Fibroblast of lung (primary cell): Measurements from ENCODE around the gene OR6C1. TPM values are rescaled to one million over a fixed set of nuclear protein-coding genes. Genes with fewer than 3 reads are reported as not detected.

Experiments used
- DNase-seq, 2 donors: peaks; one replicate each; pipeline versions ENCODE4 v3.0.0 to v3.0.0-alpha.2; 2010; ENCODE audit warnings: low read depth in 2 of 2
- H2AFZ ChIP-seq: 2 replicates; pipeline ENCODE4 v1.5.1; 2012; ENCODE audit warnings: low read length, control low read depth, inconsistent platforms
- H3K27ac ChIP-seq: 2 replicates; pipeline ENCODE4 v1.5.1; 2011; ENCODE audit warnings: low read length, control low read depth; ENCODE audit not compliant: insufficient read depth
- H3K27me3 ChIP-seq: 2 replicates; pipeline ENCODE4 v1.5.1; 2011; ENCODE audit warnings: mild to moderate bottlenecking, low read length; ENCODE audit not compliant: control insufficient read depth, insufficient read depth
- H3K36me3 ChIP-seq: 2 replicates; pipeline ENCODE4 v1.5.1; 2011; ENCODE audit warnings: low read length; ENCODE audit not compliant: control insufficient read depth, insufficient read depth
- H3K4me1 ChIP-seq: 2 replicates; pipeline ENCODE4 v1.5.1; 2011; ENCODE audit warnings: low read length; ENCODE audit not compliant: control insufficient read depth, insufficient read depth; ENCODE audit errors: extremely low read depth
- H3K4me2 ChIP-seq: 2 replicates; pipeline ENCODE4 v1.5.1; 2011; ENCODE audit warnings: low read length, control low read depth; ENCODE audit not compliant: insufficient read depth; ENCODE audit errors: extremely low read depth
- H3K4me3 ChIP-seq, 4 experiments: fragments of 200-600 bp in 1 of 4; sonication (generic) in 1 of 4; replicated peaks in 1 of 4; 2 replicates each; pipeline ENCODE4 v1.5.1; 2011 to 2016; ENCODE audit warnings: low read length in 4 of 4, low read depth in 3 of 4, mild to moderate bottlenecking in 3 of 4, control low read depth in 2 of 4, inconsistent platforms in 1 of 4, mixed read lengths in 1 of 4; ENCODE audit not compliant: insufficient read depth in 1 of 4; ENCODE audit errors: control extremely low read depth in 1 of 4
- H3K79me2 ChIP-seq: 2 replicates; pipeline ENCODE4 v1.5.1; 2012; ENCODE audit warnings: mild to moderate bottlenecking, low read length, inconsistent platforms; ENCODE audit not compliant: control insufficient read depth, insufficient read depth
- H3K9ac ChIP-seq: 2 replicates; pipeline ENCODE4 v1.5.1; 2011; ENCODE audit warnings: mild to moderate bottlenecking, low read length, control low read depth; ENCODE audit not compliant: insufficient read depth
- H3K9me3 ChIP-seq: 2 replicates; pipeline ENCODE4 v1.5.1; 2012; ENCODE audit warnings: low read depth, low read length; ENCODE audit not compliant: control insufficient read depth, insufficient read depth
- H4K20me1 ChIP-seq: 2 replicates; pipeline ENCODE4 v1.5.1; 2011; ENCODE audit warnings: low read length; ENCODE audit not compliant: control insufficient read depth, insufficient read depth; ENCODE audit errors: extremely low read depth
- EZH2 ChIP-seq: IDR thresholded peaks from 2 replicates; pipeline ENCODE4 v1.5.1; 2012; ENCODE audit warnings: low read length, control low read depth, mild to moderate bottlenecking; ENCODE audit errors: missing control alignments
- polyA plus RNA-seq, 2 donors: library from polyadenylated mRNA; depleted of rRNA in 1 of 2; stranded (reverse) in 1 of 2; unstranded in 1 of 2; fragments of >200 nt; gene quantifications; 2 replicates each; pipeline ENCODE4 v1.2.1, GENCODE V29; 2011 to 2012; ENCODE audit warnings: missing spikeins in 1 of 2
- total RNA-seq: library from RNA; depleted of rRNA; stranded (reverse); fragments of >200 nt; gene quantifications from 2 replicates; pipeline ENCODE4 v1.2.1, GENCODE V29; 2014
- TF ChIP-seq, protein P1 (sequence below), 2 donors: IDR thresholded peaks in 1 of 2; conservative IDR thresholded peaks in 1 of 2; 1 replicate in 1 of 2; 2 replicates in 1 of 2; pipeline ENCODE4 v1.5.1; 2011 to 2012; ENCODE audit warnings: low read length in 2 of 2, control low read depth in 1 of 2, inconsistent platforms in 1 of 2, low read depth in 1 of 2, mild to moderate bottlenecking in 1 of 2

Gene OR6C1
- total and polyA plus RNA-seq, 2 donors (not counting 1 experiment from before 2014, with no cell fraction given) = not detected

GRCh38 chr12:55362675-55363074 lies 48.5 kb downstream of the OR6C1 start, which contains the start of gene OR6C75:
Gene OR6C75 (plus strand): TSS chr12:55362975. CDS start chr12:55365111, 2,136 bp downstream.
- Histone ChIP-seq H3K27me3 (no peaks in the 10 kb centered on the region), H4K20me1 (no peaks in the 10 kb centered on the region), H3K9me3 (no peaks in the 10 kb centered on the region), H3K4me3 (no peak within 1 kb of the TSS), H3K27ac (no peak within 1 kb of the TSS), H3K36me3 (no peaks in the 10 kb centered on the region), H2AFZ (no peak within 1 kb of the TSS), H3K9ac (no peak within 1 kb of the TSS), H3K4me2 (no peak within 1 kb of the TSS), H3K4me1 (no peaks in the 10 kb centered on the region), H3K79me2 (no peaks in the 10 kb centered on the region)
- no peak for DNase-seq
- no peak for TF ChIP-seq EZH2
- TF ChIP-seq, protein P1, sequence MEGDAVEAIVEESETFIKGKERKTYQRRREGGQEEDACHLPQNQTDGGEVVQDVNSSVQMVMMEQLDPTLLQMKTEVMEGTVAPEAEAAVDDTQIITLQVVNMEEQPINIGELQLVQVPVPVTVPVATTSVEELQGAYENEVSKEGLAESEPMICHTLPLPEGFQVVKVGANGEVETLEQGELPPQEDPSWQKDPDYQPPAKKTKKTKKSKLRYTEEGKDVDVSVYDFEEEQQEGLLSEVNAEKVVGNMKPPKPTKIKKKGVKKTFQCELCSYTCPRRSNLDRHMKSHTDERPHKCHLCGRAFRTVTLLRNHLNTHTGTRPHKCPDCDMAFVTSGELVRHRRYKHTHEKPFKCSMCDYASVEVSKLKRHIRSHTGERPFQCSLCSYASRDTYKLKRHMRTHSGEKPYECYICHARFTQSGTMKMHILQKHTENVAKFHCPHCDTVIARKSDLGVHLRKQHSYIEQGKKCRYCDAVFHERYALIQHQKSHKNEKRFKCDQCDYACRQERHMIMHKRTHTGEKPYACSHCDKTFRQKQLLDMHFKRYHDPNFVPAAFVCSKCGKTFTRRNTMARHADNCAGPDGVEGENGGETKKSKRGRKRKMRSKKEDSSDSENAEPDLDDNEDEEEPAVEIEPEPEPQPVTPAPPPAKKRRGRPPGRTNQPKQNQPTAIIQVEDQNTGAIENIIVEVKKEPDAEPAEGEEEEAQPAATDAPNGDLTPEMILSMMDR (conservative IDR thresholded peaks at IDR 0.05 in 1 of 2, IDR thresholded peaks at IDR 0.05 in 1 of 2; ENCODE audit: low read depth in 1 of 2, low read length in 2 of 2) = no peak

DNA sequence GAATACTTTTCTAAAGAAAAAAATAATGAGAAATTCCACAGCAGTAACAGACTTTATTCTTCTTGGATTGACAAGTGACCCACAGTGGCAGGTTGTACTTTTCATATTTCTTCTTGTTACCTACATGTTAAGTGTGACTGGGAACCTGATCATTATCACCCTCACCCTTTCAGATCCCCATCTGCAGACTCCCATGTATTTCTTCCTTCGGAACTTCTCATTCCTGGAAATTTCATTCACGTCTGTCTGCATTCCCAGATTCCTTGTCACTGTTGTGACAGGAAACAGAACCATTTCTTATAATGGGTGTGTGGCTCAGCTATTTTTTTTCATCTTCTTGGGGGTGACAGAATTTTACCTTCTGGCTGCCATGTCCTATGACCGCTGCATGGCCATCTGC lies 50.9 kb downstream of the OR6C1 start:
- H4K20me1 ChIP-seq = no peaks in the 10 kb centered on the region
- TF ChIP-seq, protein P1 (conservative IDR thresholded peaks at IDR 0.05 in 1 of 2, IDR thresholded peaks at IDR 0.05 in 1 of 2; ENCODE audit: low read depth in 1 of 2, low read length in 2 of 2) = no peak
- TF ChIP-seq EZH2 = no peak

More for the DNA sequence above, 50.9 kb downstream of the OR6C1 start:
- Histone ChIP-seq H3K9me3 (no peaks in the 10 kb centered on the region), H3K36me3 (no peaks in the 10 kb centered on the region), H3K4me3 (no peak overlapping the region), H3K9ac (no peak overlapping the region), H3K79me2 (no peaks in the 10 kb centered on the region), H3K27me3 (no peaks in the 10 kb centered on the region), H3K27ac (no peak overlapping the region), H3K4me1 (no peaks in the 10 kb centered on the region), H3K4me2 (no peak overlapping the region), H2AFZ (no peak overlapping the region)
- DNase-seq = no peak

Other genes starting within 250 kb of the OR6C1 start
- gene OR9K2, start 187.9 kb upstream of the OR6C1 start, total RNA-seq = not detected in 2 replicates
- not detected in 2 replicates for gene OR9K2, start 187.9 kb upstream of the OR6C1 start, polyA plus RNA-seq
- gene OR10A7, start 93.3 kb upstream of the OR6C1 start, total RNA-seq = not detected in 2 replicates
- gene OR10A7, start 93.3 kb upstream of the OR6C1 start, polyA plus RNA-seq = not detected in 2 replicates
- not detected in 2 replicates for gene OR6C74, start 69.7 kb upstream of the OR6C1 start, total RNA-seq
- not detected in 2 replicates for gene OR6C74, start 69.7 kb upstream of the OR6C1 start, polyA plus RNA-seq
- gene OR6C6, start 17.8 kb upstream of the OR6C1 start, total RNA-seq = not detected in 2 replicates
- not detected in 2 replicates for gene OR6C6, start 17.8 kb upstream of the OR6C1 start, polyA plus RNA-seq
- not detected in 2 replicates for gene OR6C3, start 16.4 kb downstream of the OR6C1 start, total RNA-seq
- not detected in 2 replicates for gene OR6C3, start 16.4 kb downstream of the OR6C1 start, polyA plus RNA-seq
- not detected in 2 replicates for gene OR6C75, start 48.6 kb downstream of the OR6C1 start, total RNA-seq
- gene OR6C75, start 48.6 kb downstream of the OR6C1 start, polyA plus RNA-seq = not detected in 2 replicates
- not detected in 2 replicates for gene OR6C65, start 86.2 kb downstream of the OR6C1 start, total RNA-seq
- not detected in 2 replicates for gene OR6C65, start 86.2 kb downstream of the OR6C1 start, polyA plus RNA-seq
- not detected in 2 replicates for gene OR6C76, start 111.9 kb downstream of the OR6C1 start, total RNA-seq
- gene OR6C76, start 111.9 kb downstream of the OR6C1 start, polyA plus RNA-seq = not detected in 2 replicates
- gene OR6C2, start 129.7 kb downstream of the OR6C1 start, total RNA-seq = not detected in 2 replicates
- gene OR6C2, start 129.7 kb downstream of the OR6C1 start, polyA plus RNA-seq = not detected in 2 replicates
- gene OR6C70, start 155.8 kb downstream of the OR6C1 start, total RNA-seq = not detected in 2 replicates
- gene OR6C70, start 155.8 kb downstream of the OR6C1 start, polyA plus RNA-seq = not detected in 2 replicates
- not detected in 2 replicates for gene OR6C68, start 178.0 kb downstream of the OR6C1 start, total RNA-seq
- gene OR6C68, start 178.0 kb downstream of the OR6C1 start, polyA plus RNA-seq = not detected in 2 replicates
- gene OR6C4, start 235.3 kb downstream of the OR6C1 start, total RNA-seq = under 0.01 TPM in 1 of 2 replicates, not detected in the other
- gene OR6C4, start 235.3 kb downstream of the OR6C1 start, polyA plus RNA-seq = not detected in 2 replicates